Prostate gland (tissue), 2 donors: ENCODE results near the gene EML4.

ENCODE experiments used
- CTCF ChIP-seq, 4 experiments: fragments of 200-600 bp in 2 of 4; fragments of 450-650 bp in 2 of 4; sonication (generic) in 2 of 4; IDR thresholded peaks; 1 replicate in 3 of 4; 2 replicates in 1 of 4; pipeline ENCODE4 v1.5.1; 2016 to 2019; ENCODE audit warnings: antibody characterized with exemption in 4 of 4, mild to moderate bottlenecking in 2 of 4, moderate library complexity in 2 of 4
- POLR2A ChIP-seq: fragments of 450-650 bp; IDR thresholded peaks from one replicate; pipeline ENCODE4 v1.6.1; 2016; ENCODE audit warnings: antibody characterized with exemption, mild to moderate bottlenecking

GRCh38 chr2:42211291-42211690 is 42.1 kb downstream of the EML4 start:
- TF ChIP-seq CTCF (IDR thresholded peaks at IDR 0.05) (no peak), POLR2A (no peak)
